Dendritic cell treated with granulocyte-macrophage colony-stimulating factor and Interleukin-4, amounts not matched to agents 40 ng/mL and 50 ng/mL, for 4 days (primary cell): ENCODE results near the gene TSPY9.
"Not testable (repeated sequence)": the region's sequence is repeated elsewhere in the genome, so short reads cannot be mapped to it uniquely, and the experiment has no call there.

ENCODE experiments used
- H3K27ac Mint-ChIP-seq: one replicate; pipeline ENCODE4 v1.8.0; 2022; ENCODE audit warnings: mild to moderate bottlenecking, mixed read lengths
- H3K27me3 Mint-ChIP-seq: one replicate; pipeline ENCODE4 v1.8.0; 2022; ENCODE audit warnings: mild to moderate bottlenecking, mixed read lengths
- H3K36me3 Mint-ChIP-seq: one replicate; pipeline ENCODE4 v1.8.0; 2022; ENCODE audit warnings: low read depth, mixed read lengths
- H3K4me1 Mint-ChIP-seq: one replicate; pipeline ENCODE4 v1.8.0; 2022; ENCODE audit warnings: low read depth, mixed read lengths
- H3K4me3 Mint-ChIP-seq: one replicate; pipeline ENCODE4 v1.8.0; 2022; ENCODE audit warnings: mild to moderate bottlenecking, moderate library complexity, mixed read lengths
- H3K9me3 Mint-ChIP-seq: one replicate; pipeline ENCODE4 v1.8.0; 2022; ENCODE audit warnings: mixed read lengths
- intact Hi-C: fragments of 100-400 bp; cut with micrococcal nuclease; formaldehyde crosslinking; loops from one replicate; pipeline ENCODE4 v1.15.0; 2022

TSPY9 gene, protein sequence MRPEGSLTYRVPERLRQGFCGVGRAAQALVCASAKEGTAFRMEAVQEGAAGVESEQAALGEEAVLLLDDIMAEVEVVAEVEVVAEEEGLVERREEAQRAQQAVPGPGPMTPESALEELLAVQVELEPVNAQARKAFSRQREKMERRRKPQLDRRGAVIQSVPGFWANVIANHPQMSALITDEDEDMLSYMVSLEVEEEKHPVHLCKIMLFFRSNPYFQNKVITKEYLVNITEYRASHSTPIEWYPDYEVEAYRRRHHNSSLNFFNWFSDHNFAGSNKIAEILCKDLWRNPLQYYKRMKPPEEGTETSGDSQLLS

DNA sequence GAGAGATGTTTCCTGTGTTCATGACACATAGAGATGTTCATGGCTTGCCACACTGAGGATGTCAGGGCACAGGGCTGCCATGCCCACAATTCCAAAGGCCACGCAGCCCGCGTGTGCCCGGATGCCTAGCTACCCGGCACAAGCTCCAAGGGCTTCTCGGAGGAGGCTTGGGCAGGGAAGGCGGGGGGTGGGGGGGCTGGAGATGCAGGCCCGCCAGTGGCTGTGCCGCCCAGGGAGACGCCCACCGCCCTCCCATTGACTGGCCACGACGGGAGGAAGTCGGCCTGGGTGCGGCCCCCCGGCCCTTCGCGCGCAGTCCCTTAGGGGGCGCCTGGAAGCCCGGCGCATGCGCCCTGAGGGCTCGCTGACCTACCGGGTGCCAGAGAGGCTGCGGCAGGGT lies at the start of gene TSPY9:
Gene TSPY9, plus strand, starts transcription at position 301 of the 400 bp plus-strand sequence. Its CDS starts 46 bp downstream, at position 347.
- H3K4me1 Mint-ChIP-seq, H3K27me3 Mint-ChIP-seq, H3K36me3 Mint-ChIP-seq, H3K9me3 Mint-ChIP-seq, H3K27ac Mint-ChIP-seq, H3K4me3 Mint-ChIP-seq, intact Hi-C loops: not testable (repeated sequence)

DNA sequence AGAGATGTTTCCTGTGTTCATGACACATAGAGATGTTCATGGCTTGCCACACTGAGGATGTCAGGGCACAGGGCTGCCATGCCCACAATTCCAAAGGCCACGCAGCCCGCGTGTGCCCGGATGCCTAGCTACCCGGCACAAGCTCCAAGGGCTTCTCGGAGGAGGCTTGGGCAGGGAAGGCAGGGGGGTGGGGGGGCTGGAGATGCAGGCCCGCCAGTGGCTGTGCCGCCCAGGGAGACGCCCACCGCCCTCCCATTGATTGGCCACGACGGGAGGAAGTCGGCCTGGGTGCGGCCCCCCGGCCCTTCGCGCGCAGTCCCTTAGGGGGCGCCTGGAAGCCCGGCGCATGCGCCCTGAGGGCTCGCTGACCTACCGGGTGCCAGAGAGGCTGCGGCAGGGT lies 20.4 kb upstream of the TSPY9 start, which contains the start of gene TSPY1:
Gene TSPY1, plus strand, starts transcription at position 301 of the 400 bp plus-strand sequence. Its CDS starts 46 bp downstream, at position 347.
- H3K4me3 Mint-ChIP-seq, intact Hi-C loops, H3K4me1 Mint-ChIP-seq, H3K27ac Mint-ChIP-seq, H3K27me3 Mint-ChIP-seq, H3K36me3 Mint-ChIP-seq, H3K9me3 Mint-ChIP-seq: not testable (repeated sequence)

DNA sequence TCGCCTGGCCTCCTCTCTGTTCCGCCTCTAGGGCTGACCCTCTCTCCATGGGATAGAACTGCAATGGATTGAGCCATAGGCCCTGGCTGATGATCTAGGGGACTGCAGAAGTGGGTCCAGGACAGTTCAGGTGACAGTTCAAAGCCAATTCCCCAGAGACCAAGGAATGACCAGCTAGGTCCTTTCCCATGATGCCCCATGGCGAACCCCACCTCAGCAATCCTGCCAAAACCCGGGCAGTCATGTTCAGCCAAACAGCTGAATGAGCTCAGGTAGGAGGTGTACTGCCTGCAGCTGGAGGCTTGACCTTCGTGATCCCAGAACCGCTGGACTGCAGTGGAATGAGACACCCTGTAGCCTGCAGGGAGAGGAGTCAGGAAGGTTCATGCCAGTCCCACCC lies 17.3 kb downstream of the TSPY9 start:
- H3K27ac Mint-ChIP-seq, H3K4me3 Mint-ChIP-seq: not testable (repeated sequence)

DNA sequence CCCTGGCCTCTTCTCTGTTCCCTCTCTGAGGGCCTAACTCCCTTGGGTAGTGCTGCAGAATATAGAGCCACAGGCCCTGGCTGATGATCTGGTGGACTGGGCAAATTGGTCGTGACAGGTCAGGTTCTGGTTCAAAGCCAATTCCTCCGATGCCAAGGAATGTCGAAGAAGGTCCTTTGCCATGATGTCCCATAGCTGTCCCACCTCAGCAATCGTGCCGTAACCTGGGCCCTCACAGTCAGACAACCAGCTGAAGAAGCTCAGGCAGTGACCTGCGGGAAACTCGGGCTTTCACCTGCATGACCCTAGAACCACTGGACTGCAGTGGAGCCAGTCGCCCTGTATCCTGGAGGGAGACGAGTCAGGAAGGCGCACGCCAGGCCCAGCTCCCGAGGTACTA lies 29.2 kb downstream of the TSPY9 start:
- intact Hi-C loops, H3K36me3 Mint-ChIP-seq, H3K9me3 Mint-ChIP-seq, H3K27me3 Mint-ChIP-seq, H3K4me3 Mint-ChIP-seq, H3K4me1 Mint-ChIP-seq, H3K27ac Mint-ChIP-seq: not testable (repeated sequence)

More for the DNA sequence above, 17.3 kb downstream of the TSPY9 start:
- H3K9me3 Mint-ChIP-seq, H3K4me1 Mint-ChIP-seq, intact Hi-C loops, H3K27me3 Mint-ChIP-seq, H3K36me3 Mint-ChIP-seq: not testable (repeated sequence)

DNA sequence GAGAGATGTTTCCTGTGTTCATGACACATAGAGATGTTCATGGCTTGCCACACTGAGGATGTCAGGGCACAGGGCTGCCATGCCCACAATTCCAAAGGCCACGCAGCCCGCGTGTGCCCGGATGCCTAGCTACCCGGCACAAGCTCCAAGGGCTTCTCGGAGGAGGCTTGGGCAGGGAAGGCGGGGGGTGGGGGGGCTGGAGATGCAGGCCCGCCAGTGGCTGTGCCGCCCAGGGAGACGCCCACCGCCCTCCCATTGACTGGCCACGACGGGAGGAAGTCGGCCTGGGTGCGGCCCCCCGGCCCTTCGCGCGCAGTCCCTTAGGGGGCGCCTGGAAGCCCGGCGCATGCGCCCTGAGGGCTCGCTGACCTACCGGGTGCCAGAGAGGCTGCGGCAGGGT lies 40.5 kb downstream of the TSPY9 start, which contains the start of gene TSPY10:
Gene TSPY10, plus strand, starts transcription at position 301 of the 400 bp plus-strand sequence. Its CDS starts 46 bp downstream, at position 347.
- H3K27ac Mint-ChIP-seq, H3K36me3 Mint-ChIP-seq, H3K9me3 Mint-ChIP-seq, H3K27me3 Mint-ChIP-seq, H3K4me1 Mint-ChIP-seq, intact Hi-C loops, H3K4me3 Mint-ChIP-seq: not testable (repeated sequence)
